H1 (cell line): ENCODE data around the gene SIGLEC6. TPM values are rescaled to one million over a fixed set of nuclear protein-coding genes. Genes with fewer than 3 reads are reported as not detected.

ENCODE experiments used
- CTCF ChIA-PET: fragments of 300-600 bp; sonication (Branson Sonifier 250); formaldehyde crosslinking; loops from one replicate; lab custom pipeline; 2021; ENCODE audit not compliant: partially characterized antibody; lab: Charles Lee
- POLR2A ChIA-PET: fragments of 300-600 bp; sonication (Branson Sonifier 250); formaldehyde crosslinking; loops from one replicate; lab custom pipeline; 2021; ENCODE audit warnings: inconsistent platforms; ENCODE audit not compliant: partially characterized antibody; lab: Charles Lee
- DNase-seq, 2 experiments: peaks; one replicate each; pipeline versions ENCODE4 v3.0.0 to v3.0.0-alpha.2; 2010 to 2022; ENCODE audit warnings: low spot score in 2 of 2, low read depth in 1 of 2, mixed read lengths in 1 of 2
- FAIRE-seq: peaks from 2 replicates; lab custom pipeline; 2011; peaks lifted over from hg19 to GRCh38; lab: Jason Lieb, UNC
- H2AFZ ChIP-seq: 2 replicates; pipeline ENCODE4 v1.8.1; 2012; ENCODE audit warnings: low read length, inconsistent platforms
- H2AK5ac ChIP-seq: 2 replicates; pipeline ENCODE4 v1.6.1; 2013; ENCODE audit warnings: low read depth, low read length
- H2BK120ac ChIP-seq: replicated peaks from 2 replicates; pipeline ENCODE3; 2013; ENCODE audit warnings: low read depth, low read length, inconsistent platforms
- H2BK12ac ChIP-seq: 2 replicates; pipeline ENCODE4 v1.6.1; 2013; ENCODE audit warnings: low read depth, low read length
- H2BK15ac ChIP-seq: 2 replicates; pipeline ENCODE4 v1.6.1; 2013; ENCODE audit warnings: low read length
- H2BK20ac ChIP-seq: 2 replicates; pipeline ENCODE4 v1.6.1; 2013; ENCODE audit warnings: low read length
- H2BK5ac ChIP-seq: 2 replicates; pipeline ENCODE4 v1.6.1; 2013; ENCODE audit warnings: low read depth, low read length
- H3K14ac ChIP-seq: 2 replicates; pipeline ENCODE4 v1.6.1; 2013; ENCODE audit warnings: inconsistent platforms; ENCODE audit not compliant: insufficient read length
- H3K18ac ChIP-seq: 2 replicates; pipeline ENCODE4 v1.6.1; 2013; ENCODE audit warnings: low read length; ENCODE audit errors: extremely low read depth
- H3K23ac ChIP-seq: 2 replicates; pipeline ENCODE4 v1.6.1; 2013; ENCODE audit warnings: inconsistent platforms; ENCODE audit not compliant: insufficient read length
- H3K23me2 ChIP-seq: 2 replicates; pipeline ENCODE4 v1.6.1; 2013; ENCODE audit warnings: low read depth, low read length
- H3K27ac ChIP-seq: 2 replicates; pipeline ENCODE4 v1.6.1; 2011; ENCODE audit warnings: low read depth, low read length, inconsistent platforms
- H3K27me3 ChIP-seq, 4 experiments: replicated peaks in 1 of 4; 1 replicate in 1 of 4; 2 replicates in 3 of 4; pipeline versions ENCODE4 v1.6.1 to v1.8.1; 2011 to 2013; ENCODE audit warnings: low read length in 3 of 4, mild to moderate bottlenecking in 3 of 4, inconsistent platforms in 2 of 4, mixed read lengths in 2 of 4, moderate library complexity in 1 of 4; ENCODE audit not compliant: control insufficient read depth in 3 of 4, insufficient read depth in 3 of 4; ENCODE audit errors: extremely low read depth in 1 of 4
- H3K36me3 ChIP-seq, 4 experiments: 2 replicates each; pipeline versions ENCODE4 v1.6.1 to v1.8.1; 2011 to 2013; ENCODE audit warnings: mild to moderate bottlenecking in 4 of 4, low read length in 3 of 4, moderate library complexity in 2 of 4, control low read depth in 1 of 4, inconsistent platforms in 1 of 4; ENCODE audit not compliant: insufficient read depth in 4 of 4, control insufficient read depth in 2 of 4
- H3K4ac ChIP-seq: replicated peaks from 2 replicates; pipeline ENCODE3; 2013; ENCODE audit warnings: low read length, low read depth, mixed read lengths, inconsistent platforms; ENCODE audit not compliant: insufficient read length
- H3K4me1 ChIP-seq, 4 experiments: replicated peaks in 1 of 4; 1 replicate in 1 of 4; 2 replicates in 3 of 4; pipeline versions ENCODE4 v1.6.1 to v1.8.1; 2011 to 2013; ENCODE audit warnings: low read length in 3 of 4, inconsistent platforms in 2 of 4, mixed read lengths in 1 of 4; ENCODE audit not compliant: insufficient read depth in 4 of 4, control insufficient read depth in 3 of 4
- H3K4me2 ChIP-seq, 2 experiments: 2 replicates each; pipeline versions ENCODE4 v1.6.1 to v1.8.1; 2011 to 2013; ENCODE audit warnings: low read depth in 2 of 2, low read length in 2 of 2, control low read depth in 1 of 2, inconsistent platforms in 1 of 2, mild to moderate bottlenecking in 1 of 2; ENCODE audit not compliant: insufficient read depth in 1 of 2
- H3K4me3 ChIP-seq, 4 experiments: fragments of 200-600, 300-600 bp in 1 of 4; sonication (generic), shearing (Covaris generic), sonication (Bioruptor Twin) in 1 of 4; 2 replicates each; pipeline versions ENCODE4 v1.5.1 to v1.8.1; 2011 to 2016; ENCODE audit warnings: low read length in 4 of 4, low read depth in 3 of 4, control low read depth in 2 of 4, inconsistent platforms in 2 of 4, mild to moderate bottlenecking in 2 of 4, mixed read lengths in 1 of 4, moderate library complexity in 1 of 4; ENCODE audit not compliant: insufficient read depth in 2 of 4; ENCODE audit errors: extremely low read depth in 1 of 4
- H3K56ac ChIP-seq: replicated peaks from 2 replicates; pipeline ENCODE3; 2013; ENCODE audit warnings: low read depth, mild to moderate bottlenecking, mixed read lengths, low read length, inconsistent platforms; ENCODE audit not compliant: insufficient read length
- H3K79me1 ChIP-seq: 2 replicates; pipeline ENCODE4 v1.6.1; 2013; ENCODE audit warnings: low read depth, low read length, control low read depth
- H3K79me2 ChIP-seq, 2 experiments: 2 replicates each; pipeline versions ENCODE4 v1.6.1 to v1.8.1; 2012 to 2013; ENCODE audit warnings: low read length in 2 of 2, mild to moderate bottlenecking in 2 of 2, inconsistent platforms in 1 of 2; ENCODE audit not compliant: insufficient read depth in 2 of 2, control insufficient read depth in 1 of 2
- H3K9ac ChIP-seq, 4 experiments: replicated peaks in 1 of 4; 1 replicate in 1 of 4; 2 replicates in 3 of 4; pipeline versions ENCODE4 v1.6.1 to v1.8.1; 2011 to 2013; ENCODE audit warnings: low read depth in 3 of 4, low read length in 3 of 4, control low read depth in 2 of 4, mild to moderate bottlenecking in 2 of 4, moderate library complexity in 2 of 4, inconsistent platforms in 1 of 4; ENCODE audit errors: extremely low read depth in 1 of 4
- H3K9me3 ChIP-seq, 2 experiments: 2 replicates each; pipeline versions ENCODE4 v1.6.1 to v1.8.1; 2012 to 2013; ENCODE audit warnings: mild to moderate bottlenecking in 2 of 2, moderate library complexity in 2 of 2, control low read depth in 1 of 2, inconsistent platforms in 1 of 2, low read depth in 1 of 2, low read length in 1 of 2, mixed read lengths in 1 of 2; ENCODE audit not compliant: insufficient read depth in 2 of 2
- H4K20me1 ChIP-seq, 2 experiments: replicated peaks in 1 of 2; 2 replicates each; pipeline versions ENCODE3 to v1.8.1; 2011 to 2013; ENCODE audit warnings: inconsistent platforms in 2 of 2, low read length in 2 of 2, mild to moderate bottlenecking in 1 of 2; ENCODE audit not compliant: insufficient read depth in 2 of 2, control insufficient read depth in 1 of 2
- H4K5ac ChIP-seq: 2 replicates; pipeline ENCODE4 v1.6.1; 2013; ENCODE audit warnings: low read length, low read depth, mixed read lengths, inconsistent platforms; ENCODE audit not compliant: insufficient read length
- H4K8ac ChIP-seq: 2 replicates; pipeline ENCODE4 v1.8.0; 2013; ENCODE audit warnings: mild to moderate bottlenecking, moderate library complexity, low read length, inconsistent platforms; ENCODE audit not compliant: insufficient read depth; ENCODE audit errors: extremely low read depth
- H4K91ac ChIP-seq: replicated peaks from 2 replicates; pipeline ENCODE3; 2013; ENCODE audit warnings: low read length, mixed read lengths, inconsistent platforms; ENCODE audit not compliant: insufficient read length
- WGBS, 2 experiments: shearing (Covaris generic) in 1 of 2; methylation state at CpG; one replicate each; pipeline versions ENCODE4 v1.1.6 to v1.1.7; 2013 to 2015; ENCODE audit warnings: low lambda C conversion rate in 2 of 2, mixed read lengths in 2 of 2, inconsistent platforms in 1 of 2, low coverage in 1 of 2, missing lambda C conversion rate in 1 of 2; ENCODE audit not compliant: insufficient replicate concordance in 2 of 2, insufficient coverage in 1 of 2, insufficient read length in 1 of 2; ENCODE audit errors: extremely low coverage in 1 of 2, missing lambda C conversion rate in 1 of 2; 5-methylcytosine and 5-hydroxymethylcytosine counted together
- polyA plus RNA-seq, 7 experiments: library from polyadenylated mRNA; depleted of rRNA in 3 of 7; stranded (reverse) in 5 of 7; unstranded in 2 of 7; fragments of >200 nt in 5 of 7; fragments of 200-250 nt in 2 of 7; gene quantifications; 1 replicate in 5 of 7; 2 replicates in 1 of 7; 4 replicates in 1 of 7; pipeline versions ENCODE4 v1.2.1 to v1.2.3, GENCODE V29; 2011 to 2013; ENCODE audit warnings: missing spikeins in 2 of 7, mixed read lengths in 2 of 7
- total RNA-seq: library from RNA; stranded (reverse); fragmentation: NEBNext Ultra II Directional; extraction: Animal tissue kit (Norgen Biotek cat#: 25700); gene quantifications from 2 replicates; pipeline ENCODE4 v1.2.1, GENCODE V29; 2021
- TF ChIP-seq, protein P1 (sequence below): IDR thresholded peaks from 2 replicates; pipeline ENCODE4 v1.6.1; 2011; ENCODE audit warnings: low read length, improper control_type of control experiment

Gene SIGLEC6
- total and polyA plus RNA-seq, 2 of the 8 experiments (the other 6 are each of a cell fraction or from before 2014, with no cell fraction given) = 0.05 TPM; not detected in 1

DNA sequence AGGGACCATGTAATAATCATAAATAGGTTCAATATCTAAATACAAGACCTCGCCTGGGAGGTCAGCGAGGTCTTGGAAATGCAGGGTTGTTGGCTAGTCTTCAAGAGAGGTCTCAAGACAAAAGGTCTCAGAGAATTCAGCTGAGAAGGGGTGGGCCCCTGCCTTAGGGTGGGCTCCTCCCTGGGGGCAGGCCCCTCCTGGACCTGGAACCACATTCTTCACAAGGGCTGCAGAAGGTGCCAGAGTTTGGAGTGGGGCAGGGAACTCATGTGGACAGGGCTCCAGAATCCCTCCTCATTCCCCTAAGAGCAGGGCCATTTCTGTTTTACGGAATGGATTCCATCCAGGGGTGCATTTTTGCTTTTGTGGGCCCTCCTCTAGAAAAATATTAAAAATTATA is 43.0 kb downstream of the SIGLEC6 start:
- no peaks in the 10 kb centered on the region for H3K79me2 ChIP-seq
- H2BK5ac ChIP-seq = no peak overlapping the region
- H2AK5ac ChIP-seq = no peak overlapping the region
- no peak overlapping the region for H3K4me2 ChIP-seq
- no peak overlapping the region for H3K4me3 ChIP-seq
- H2BK15ac ChIP-seq = no peak overlapping the region
- no peaks in the 10 kb centered on the region for H3K79me1 ChIP-seq
- no peak overlapping the region for H3K56ac ChIP-seq
- ChIA-PET CTCF (interaction anchor here (0.5 to 1.9 kb wide), 2 partner anchors 15 to 51 kb away, joined by 3 to 7 read pairs; no protein-coding TSS in a partner anchor), POLR2A (no interaction called here)
- no peak overlapping the region for H2BK20ac ChIP-seq
- no peaks in the 10 kb centered on the region for H3K4me1 ChIP-seq
- H3K9ac ChIP-seq = no peak overlapping the region
- no peak overlapping the region for H2AFZ ChIP-seq
- H2BK120ac ChIP-seq = no peak overlapping the region
- H3K18ac ChIP-seq = no peak overlapping the region
- H4K8ac ChIP-seq = no peak overlapping the region
- H3K4ac ChIP-seq = no peak overlapping the region
- no peak overlapping the region for H3K27ac ChIP-seq
- H3K9me3 ChIP-seq = peaks cover 56 to 78% of the 10 kb centered on the region in 2 experiments
- H3K23ac ChIP-seq = no peak overlapping the region
- no peaks in the 10 kb centered on the region for H3K27me3 ChIP-seq
- no peak overlapping the region for H4K5ac ChIP-seq
- no peaks in the 10 kb centered on the region for H4K20me1 ChIP-seq
- no peaks in the 10 kb centered on the region for H3K36me3 ChIP-seq
- H3K23me2 ChIP-seq = no peaks in the 10 kb centered on the region; the same call in 1 of the 2 replicates
- no peak for FAIRE-seq
- WGBS, 2 experiments = 70% methylated on average over 3 of the region's 3 CpGs; no CpG with 5 or more reads in 1 of the 2 experiments
- no peak overlapping the region for H4K91ac ChIP-seq
- no peak overlapping the region for H2BK12ac ChIP-seq
- no peak overlapping the region for H3K14ac ChIP-seq
- TF ChIP-seq, protein P1, sequence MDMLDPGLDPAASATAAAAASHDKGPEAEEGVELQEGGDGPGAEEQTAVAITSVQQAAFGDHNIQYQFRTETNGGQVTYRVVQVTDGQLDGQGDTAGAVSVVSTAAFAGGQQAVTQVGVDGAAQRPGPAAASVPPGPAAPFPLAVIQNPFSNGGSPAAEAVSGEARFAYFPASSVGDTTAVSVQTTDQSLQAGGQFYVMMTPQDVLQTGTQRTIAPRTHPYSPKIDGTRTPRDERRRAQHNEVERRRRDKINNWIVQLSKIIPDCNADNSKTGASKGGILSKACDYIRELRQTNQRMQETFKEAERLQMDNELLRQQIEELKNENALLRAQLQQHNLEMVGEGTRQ = no peak
- no peak for DNase-seq
